Activated naive CD4-positive, alpha-beta T cell treated with anti-CD3 and anti-CD28 coated beads for 36 hours (primary cell): ENCODE results near the gene AHNAK2. TPM values are rescaled to one million over a fixed set of nuclear protein-coding genes. Genes with fewer than 3 reads are reported as not detected.
"Not testable (repeated sequence)": the region's sequence is repeated elsewhere in the genome, so short reads cannot be mapped to it uniquely, and the experiment has no call there.

Source experiments
- CTCF ChIA-PET: fragments of 350-600 bp; sonication (Branson Sonifier 250); formaldehyde crosslinking; loops from one replicate; lab custom pipeline; 2021; ENCODE audit warnings: antibody characterized with exemption; lab: Charles Lee
- DNase-seq: peaks from one replicate; pipeline ENCODE4 v3.0.0-alpha.2; 2020
- H3K27ac Mint-ChIP-seq: one replicate; pipeline ENCODE4 v1.8.0; 2021; ENCODE audit warnings: mild to moderate bottlenecking, mixed read lengths
- H3K27me3 Mint-ChIP-seq: one replicate; pipeline ENCODE4 v1.8.0; 2021; ENCODE audit warnings: low read depth, mixed read lengths
- H3K36me3 Mint-ChIP-seq: one replicate; pipeline ENCODE4 v1.8.0; 2021; ENCODE audit warnings: low read depth, mixed read lengths
- H3K4me1 Mint-ChIP-seq: one replicate; pipeline ENCODE4 v1.8.0; 2021; ENCODE audit warnings: low read depth, mixed read lengths
- H3K4me3 Mint-ChIP-seq: one replicate; pipeline ENCODE4 v1.8.0; 2021; ENCODE audit warnings: mild to moderate bottlenecking, moderate library complexity, mixed read lengths
- H3K9me3 Mint-ChIP-seq: one replicate; pipeline ENCODE4 v1.8.0; 2021; ENCODE audit warnings: mixed read lengths
- intact Hi-C: fragments of 100-400 bp; cut with micrococcal nuclease; formaldehyde crosslinking; loops from one replicate; pipeline ENCODE4 v1.15.1; 2023
- total RNA-seq, 2 experiments: library from RNA; stranded (reverse); gene quantifications; one replicate each; pipeline ENCODE4 v1.2.3, GENCODE V29; 2021

AHNAK2 gene
- total RNA-seq, 2 experiments from 2014 or later: 0.10 TPM

- H3K4me1 Mint-ChIP-seq, H3K36me3 Mint-ChIP-seq, H3K27me3 Mint-ChIP-seq, H3K4me3 Mint-ChIP-seq, H3K27ac Mint-ChIP-seq, DNase-seq, CTCF ChIA-PET, intact Hi-C loops, H3K9me3 Mint-ChIP-seq: not testable (repeated sequence)
Observed at GRCh38 chr14:104943216-104944015, 34.8 kb downstream of the AHNAK2 start.

- Mint-ChIP-seq H3K27ac (no peak overlapping the region), H3K27me3 (peaks cover 10% of the 10 kb centered on the region), H3K4me3 (no peak overlapping the region), H3K36me3 (no peaks in the 10 kb centered on the region), H3K4me1 (no peaks in the 10 kb centered on the region), H3K9me3 (no peaks in the 10 kb centered on the region)
- DNase-seq: no peak
- intact Hi-C loops: no loop called here
- CTCF ChIA-PET: no interaction called here
Observed at GRCh38 chr14:104942586-104942985, 35.6 kb downstream of the AHNAK2 start.

- Mint-ChIP-seq H3K9me3 (no peaks in the 10 kb centered on the region), H3K27me3 (peaks cover 10% of the 10 kb centered on the region), H3K4me1 (no peaks in the 10 kb centered on the region), H3K27ac (no peak overlapping the region), H3K36me3 (no peaks in the 10 kb centered on the region), H3K4me3 (no peak overlapping the region)
- CTCF ChIA-PET: interaction anchor here (0.6 to 1.5 kb wide), 2 partner anchors 34 to 295 kb away, joined by 4 to 5 read pairs; no protein-coding TSS in a partner anchor
- intact Hi-C loops: no loop called here
- DNase-seq: no peak
Observed at GRCh38 chr14:104941508-104942365, 36.4 kb downstream of the AHNAK2 start.

DNA sequence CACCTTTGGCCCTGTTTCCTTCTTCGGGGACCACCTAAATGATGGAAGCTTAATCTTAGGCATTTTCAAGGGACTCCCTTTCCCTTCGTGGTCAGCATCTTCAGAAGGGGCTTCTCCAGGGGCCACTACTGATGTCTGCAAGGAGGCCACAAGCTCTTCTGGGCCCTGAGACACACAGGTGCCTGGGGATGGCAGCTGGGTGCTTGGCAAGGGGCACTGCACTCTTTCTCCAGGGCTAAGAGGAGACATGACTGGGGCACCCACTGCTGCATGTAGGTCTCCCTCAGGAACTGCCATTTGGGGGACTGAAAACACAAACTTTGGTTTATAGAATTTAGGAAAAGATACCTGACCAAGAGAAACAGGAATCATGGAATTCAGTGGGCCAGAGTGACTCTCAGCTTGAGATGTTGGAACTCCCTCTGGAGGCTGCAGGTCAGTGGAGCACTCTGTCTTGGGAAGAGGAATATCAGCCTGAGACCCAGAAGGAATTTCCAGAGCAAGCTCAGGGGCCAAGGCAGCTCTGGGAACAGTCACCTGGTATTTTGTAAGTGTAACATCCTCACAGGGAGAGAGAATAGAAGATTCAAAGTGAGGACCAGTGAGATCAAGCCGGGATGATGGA, 37.5 kb downstream of the AHNAK2 start:
- Mint-ChIP-seq H3K4me3 (no peak overlapping the region), H3K27ac (peak overlapping the region; percentile 46), H3K27me3 (peaks cover 10% of the 10 kb centered on the region), H3K4me1 (no peaks in the 10 kb centered on the region), H3K36me3 (no peaks in the 10 kb centered on the region), H3K9me3 (no peaks in the 10 kb centered on the region)
- CTCF ChIA-PET: interaction anchor here (1.5 kb wide), 1 partner anchor 35 kb away, joined by 4 read pairs; no protein-coding TSS in a partner anchor
- intact Hi-C loops: no loop called here
- DNase-seq: no peak

DNA sequence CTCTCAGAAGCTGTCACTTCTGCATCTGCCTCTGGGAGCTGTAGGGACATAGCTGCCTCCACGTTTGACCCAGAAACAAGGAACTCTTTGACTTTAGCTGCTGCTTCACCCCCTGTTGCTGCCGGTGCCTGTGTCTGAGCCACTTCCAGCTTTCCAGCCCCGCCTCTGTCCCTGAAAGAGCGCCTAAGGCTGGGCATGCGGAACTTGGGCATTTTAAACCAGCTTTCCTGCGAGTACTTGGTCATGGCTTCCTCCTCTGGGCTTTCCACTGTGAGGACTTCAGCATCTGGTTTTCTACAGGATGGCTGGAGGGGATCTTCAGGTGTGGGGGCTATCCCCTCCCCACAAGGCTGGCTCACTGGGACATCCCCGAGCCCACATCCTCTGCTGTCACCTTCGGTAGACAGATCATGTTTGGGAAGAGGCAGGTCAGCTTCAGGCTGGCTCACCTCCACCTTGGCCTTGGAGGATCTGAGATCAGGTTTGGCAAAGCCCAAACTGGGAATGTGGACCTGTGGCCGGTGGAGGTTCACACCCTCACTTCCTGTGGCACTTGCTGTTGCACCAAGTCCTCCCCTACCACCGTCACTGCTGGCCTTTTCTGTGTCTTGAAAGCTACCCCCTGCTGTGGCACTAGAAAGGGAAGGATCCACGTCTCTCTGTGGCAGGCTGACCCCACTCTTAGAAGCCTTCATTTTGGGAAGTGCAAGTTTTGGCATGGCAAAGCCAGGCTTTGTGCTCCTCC, 38.3 kb downstream of the AHNAK2 start:
- DNase-seq: no peak
- H3K27ac Mint-ChIP-seq: no peak overlapping the region
- H3K9me3 Mint-ChIP-seq: no peaks in the 10 kb centered on the region
- intact Hi-C loops: no loop called here
- H3K4me3 Mint-ChIP-seq: no peak overlapping the region
- H3K36me3 Mint-ChIP-seq: no peaks in the 10 kb centered on the region
- peaks cover 12% of the 10 kb centered on the region for H3K27me3 Mint-ChIP-seq
- CTCF ChIA-PET: interaction anchor here (1.5 kb wide), 1 partner anchor 36 kb away, joined by 4 read pairs; no protein-coding TSS in a partner anchor
- H3K4me1 Mint-ChIP-seq: no peaks in the 10 kb centered on the region

GRCh38 chr14:104938960-104939359, 39.2 kb downstream of the AHNAK2 start:
- H3K9me3 Mint-ChIP-seq: no peaks in the 10 kb centered on the region
- no peak overlapping the region for H3K4me3 Mint-ChIP-seq
- H3K27ac Mint-ChIP-seq: no peak overlapping the region
- no peak for DNase-seq
- CTCF ChIA-PET: interaction anchor here (0.5 to 1.4 kb wide), 2 partner anchors 59 to 107 kb away, joined by 3 read pairs; no protein-coding TSS in a partner anchor
- no peaks in the 10 kb centered on the region for H3K36me3 Mint-ChIP-seq
- H3K4me1 Mint-ChIP-seq: peaks cover 2% of the 10 kb centered on the region
- intact Hi-C loops: no loop called here
- H3K27me3 Mint-ChIP-seq: peaks cover 18% of the 10 kb centered on the region

DNA sequence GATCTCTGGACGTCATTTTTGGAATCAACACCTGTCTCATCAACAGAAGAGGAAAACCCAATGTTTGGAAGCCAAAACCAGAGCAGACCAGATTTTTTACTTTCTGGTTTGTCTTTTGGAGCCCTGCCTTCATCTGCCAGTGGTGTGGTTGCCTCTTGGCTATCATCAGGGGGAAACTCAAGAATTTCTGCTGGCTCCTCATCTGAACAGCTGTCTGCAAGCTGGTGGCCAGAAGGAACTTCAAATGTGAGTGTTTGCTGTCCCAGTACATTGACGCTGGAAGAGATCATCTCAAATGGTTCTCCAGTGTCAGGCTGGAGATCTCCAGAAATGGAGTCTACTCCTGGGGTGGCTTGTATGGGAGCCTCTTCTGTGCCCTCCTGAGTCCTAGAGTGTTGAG, 39.7 kb downstream of the AHNAK2 start:
- H3K4me1 Mint-ChIP-seq: peaks cover 2% of the 10 kb centered on the region
- no peak for DNase-seq
- peaks cover 18% of the 10 kb centered on the region for H3K27me3 Mint-ChIP-seq
- CTCF ChIA-PET: interaction anchor here (1.4 kb wide), 1 partner anchor 107 kb away, joined by 3 read pairs; no protein-coding TSS in a partner anchor
- no peaks in the 10 kb centered on the region for H3K36me3 Mint-ChIP-seq
- H3K4me3 Mint-ChIP-seq: no peak overlapping the region
- H3K9me3 Mint-ChIP-seq: no peaks in the 10 kb centered on the region
- intact Hi-C loops: no loop called here
- no peak overlapping the region for H3K27ac Mint-ChIP-seq

GRCh38 chr14:104937694-104938365, 40.3 kb downstream of the AHNAK2 start:
- H3K4me3 Mint-ChIP-seq: no peak overlapping the region
- intact Hi-C loops: no loop called here

DNA sequence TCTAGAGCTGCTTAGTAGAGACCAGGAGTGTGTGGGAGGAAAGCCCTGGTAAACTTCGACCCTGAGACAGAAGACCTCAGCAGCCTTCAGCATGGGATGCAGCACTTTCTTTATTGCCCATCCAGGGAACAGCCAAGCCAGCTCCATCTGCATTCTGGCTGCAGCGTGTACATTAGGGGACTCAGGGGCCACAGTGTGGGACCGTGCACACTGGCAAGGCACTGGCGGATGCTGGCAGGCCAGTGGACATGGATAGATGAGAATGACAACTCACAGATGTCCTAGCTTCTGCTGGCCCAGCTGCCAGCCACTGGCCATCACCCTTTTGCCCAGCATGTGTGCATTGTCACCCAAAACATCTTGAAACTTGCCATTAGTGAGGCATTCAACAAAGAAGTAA, 41.0 kb downstream of the AHNAK2 start:
- H3K4me3 Mint-ChIP-seq: no peak overlapping the region
- CTCF ChIA-PET: no interaction called here
- H3K27me3 Mint-ChIP-seq: peaks cover 18% of the 10 kb centered on the region
- H3K9me3 Mint-ChIP-seq: no peaks in the 10 kb centered on the region
- intact Hi-C loops: no loop called here
- H3K4me1 Mint-ChIP-seq: peaks cover 2% of the 10 kb centered on the region
- H3K36me3 Mint-ChIP-seq: no peaks in the 10 kb centered on the region
- H3K27ac Mint-ChIP-seq: no peak overlapping the region
- no peak for DNase-seq

More at GRCh38 chr14:104937694-104938365, 40.3 kb downstream of the AHNAK2 start:
- no peak for DNase-seq
- Mint-ChIP-seq H3K27me3 (peaks cover 18% of the 10 kb centered on the region), H3K4me1 (peaks cover 2% of the 10 kb centered on the region), H3K9me3 (no peaks in the 10 kb centered on the region), H3K36me3 (no peaks in the 10 kb centered on the region), H3K27ac (no peak overlapping the region)
- CTCF ChIA-PET: interaction anchor here (1.4 kb wide), 1 partner anchor 108 kb away, joined by 3 read pairs; no protein-coding TSS in a partner anchor

DNA sequence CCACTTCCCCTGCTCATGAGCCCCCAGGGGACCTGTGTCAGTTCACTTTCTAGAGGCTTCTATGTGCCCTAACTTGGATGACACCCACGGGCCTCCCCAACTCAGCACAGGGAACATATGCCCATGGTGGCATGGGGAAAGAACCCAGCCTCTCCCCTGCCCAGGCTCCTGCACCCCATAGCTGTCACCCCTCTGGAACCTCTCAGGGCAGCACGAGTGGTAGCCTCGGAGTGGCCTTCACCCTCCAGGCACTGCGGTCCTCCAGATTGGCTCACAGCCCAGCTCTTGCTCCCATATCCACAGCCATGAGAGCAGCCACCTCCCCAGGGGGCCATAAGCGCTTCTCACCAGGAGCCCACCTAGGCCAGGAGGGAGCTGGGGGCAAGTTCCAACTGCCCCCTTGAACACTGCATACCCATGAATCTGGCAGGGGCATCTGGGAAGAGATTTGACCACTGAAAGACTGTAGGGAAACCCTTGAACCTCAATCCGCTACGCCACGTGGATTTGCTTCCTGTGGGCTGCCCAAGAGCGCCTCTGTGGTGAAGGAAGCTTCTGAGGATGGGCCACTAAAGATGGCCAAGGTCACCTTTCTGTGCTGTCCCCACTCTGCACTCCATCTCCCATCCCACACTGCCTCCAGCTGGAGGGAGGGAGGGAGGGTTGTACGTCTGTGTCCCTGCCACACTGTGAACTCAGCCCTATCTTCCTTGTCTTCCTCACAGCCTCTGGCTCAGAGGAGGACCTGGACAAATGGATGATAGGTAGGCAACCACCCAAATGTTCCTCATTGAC, 41.6 kb downstream of the AHNAK2 start:
- CTCF ChIA-PET: no interaction called here

More for the DNA sequence above, 41.6 kb downstream of the AHNAK2 start:
- H3K4me1 Mint-ChIP-seq: peaks cover 2% of the 10 kb centered on the region
- peaks cover 18% of the 10 kb centered on the region for H3K27me3 Mint-ChIP-seq
- no peak overlapping the region for H3K27ac Mint-ChIP-seq
- DNase-seq: no peak
- H3K9me3 Mint-ChIP-seq: no peaks in the 10 kb centered on the region
- H3K36me3 Mint-ChIP-seq: no peaks in the 10 kb centered on the region
- H3K4me3 Mint-ChIP-seq: no peak overlapping the region
- intact Hi-C loops: no loop called here
